HEK293 (cell line): ENCODE data around the gene VDR.

Experiments used
- SALL2 ChIP-seq: fragments of 450-650 bp; formaldehyde crosslinking; IDR thresholded peaks from 2 replicates; pipeline ENCODE4 v1.5.0; 2017; ENCODE audit warnings: missing biosample characterization, mild to moderate bottlenecking, missing genetic modification characterization, borderline replicate concordance
- ZNF132 ChIP-seq: fragments of 450-650 bp; formaldehyde crosslinking; IDR thresholded peaks from 2 replicates; pipeline ENCODE4 v1.5.1; 2017; ENCODE audit warnings: missing biosample characterization, missing genetic modification characterization, borderline replicate concordance

DNA sequence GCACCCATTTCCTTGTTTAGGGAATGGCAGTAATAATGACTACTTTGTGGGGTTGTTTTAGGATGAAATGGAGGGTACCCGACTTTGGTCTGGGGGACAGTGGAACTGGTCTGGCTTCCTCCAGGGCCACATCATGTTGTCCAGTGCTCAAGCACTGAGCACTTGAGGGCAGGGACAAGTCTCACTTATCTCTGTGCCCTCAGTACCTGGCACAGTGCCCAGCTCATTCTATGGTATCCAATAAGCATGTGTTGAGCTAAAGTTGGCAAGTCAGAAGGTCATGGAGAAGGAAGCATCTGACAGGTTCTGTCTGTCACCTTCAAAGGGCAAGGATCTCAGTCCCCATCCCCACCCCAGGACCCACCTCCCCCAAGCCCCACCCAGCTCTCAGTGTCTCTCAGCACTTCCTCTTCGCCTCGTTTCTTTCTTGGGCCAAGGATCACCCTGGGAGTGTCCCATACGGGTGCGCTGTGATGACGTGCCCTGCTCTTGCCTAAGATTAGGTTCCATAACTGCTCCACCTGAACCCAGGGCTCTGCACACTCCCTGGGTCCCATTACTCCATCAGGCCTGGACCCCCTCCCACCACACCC lies 34.3 kb upstream of the VDR start:
- no peak for TF ChIP-seq SALL2 (tag by site-specific recombination)
- no peak for TF ChIP-seq ZNF132 (tag by site-specific recombination)
